ENCODE results near the gene ME3. TPM values are rescaled to one million over a fixed set of nuclear protein-coding genes. Genes with fewer than 3 reads are reported as not detected.

ME3 gene
- total and polyA plus RNA-seq, 2 donors (not counting 1 experiment from before 2014, with no cell fraction given), result 1.3 TPM; not detected in 1

DNA sequence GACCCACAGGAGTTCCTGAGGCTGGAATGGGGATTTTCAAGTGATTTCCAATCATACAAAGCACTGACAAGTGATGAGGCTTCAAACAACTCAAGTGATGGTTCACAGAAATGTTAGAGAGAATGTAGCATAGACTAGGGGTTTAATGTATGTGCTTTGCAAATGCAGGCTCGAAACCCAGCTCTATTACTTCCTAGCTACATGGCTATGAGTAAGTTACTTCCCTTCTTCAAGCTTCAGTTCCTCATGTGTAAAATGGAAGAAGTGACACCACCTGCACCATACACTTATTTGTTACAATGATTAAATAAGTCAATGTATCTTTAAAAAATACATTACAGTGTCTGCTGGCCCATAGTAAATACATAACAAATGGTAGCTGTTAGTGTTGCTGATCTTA lies 158.0 kb downstream of the ME3 start:
- peak overlapping the region; percentile 48 for H3K4me2 ChIP-seq (replicated peaks; ENCODE audit: low read depth, low read length, poor library complexity, severe bottlenecking)
- no CpG with 5 or more reads among the region's 1 CpG for WGBS (ENCODE audit: insufficient coverage)
- H2AFZ ChIP-seq (ENCODE audit: insufficient read depth, low read depth, low read length, poor library complexity, severe bottlenecking), result peak overlapping the region; percentile 22
- H3K9ac ChIP-seq (ENCODE audit: low read length), result peak overlapping the region; percentile 13
- no peaks in the 10 kb centered on the region for H3K36me3 ChIP-seq (replicated peaks in 1 of 2; ENCODE audit: control extremely low read depth in 1 of 2, control insufficient read depth in 1 of 2, extremely low read depth in 1 of 2, insufficient read depth in 2 of 2, low read length in 1 of 2)
- no peaks in the 10 kb centered on the region for H4K20me1 ChIP-seq (ENCODE audit: control insufficient read depth, insufficient read depth, low read length, poor library complexity, severe bottlenecking)
- intact Hi-C loops (cut with micrococcal nuclease), result no loop called here
- H3K27me3 ChIP-seq (replicated peaks in 1 of 4; ENCODE audit: control extremely low read depth in 1 of 4, control insufficient read depth in 3 of 4, insufficient read depth in 4 of 4, low read length in 3 of 4), result no peaks in the 10 kb centered on the region
- H3K27me3 Mint-ChIP-seq, result no peaks in the 10 kb centered on the region
- peak; percentile 69 for ATAC-seq (ENCODE audit: low read depth)
- H3K9me3 ChIP-seq (ENCODE audit: control extremely low read depth in 1 of 3, control insufficient read depth in 2 of 3, insufficient read depth in 1 of 3, low read length in 2 of 3), result peaks cover 0 to 2% (median 0%) of the 10 kb centered on the region in 3 donors
- H3K27ac Mint-ChIP-seq, result peak overlapping the region; percentile 50
- H3K4me3 ChIP-seq (ENCODE audit: control extremely low read depth in 1 of 5, extremely low read depth in 1 of 5, insufficient read depth in 1 of 5, low read depth in 2 of 5, low read length in 4 of 5), result no peak overlapping the region
- ChIA-PET CTCF (no interaction called here), POLR2A (no interaction called here)
- DNase-seq, result peak; percentile 44
- H3K27ac ChIP-seq (ENCODE audit: low read length in 2 of 2), result peak overlapping the region in 1 of 2 donors; percentile 62
- no peaks in the 10 kb centered on the region for H3K79me2 ChIP-seq (ENCODE audit: control insufficient read depth, insufficient read depth, low read length)
- TF ChIP-seq, protein P1, sequence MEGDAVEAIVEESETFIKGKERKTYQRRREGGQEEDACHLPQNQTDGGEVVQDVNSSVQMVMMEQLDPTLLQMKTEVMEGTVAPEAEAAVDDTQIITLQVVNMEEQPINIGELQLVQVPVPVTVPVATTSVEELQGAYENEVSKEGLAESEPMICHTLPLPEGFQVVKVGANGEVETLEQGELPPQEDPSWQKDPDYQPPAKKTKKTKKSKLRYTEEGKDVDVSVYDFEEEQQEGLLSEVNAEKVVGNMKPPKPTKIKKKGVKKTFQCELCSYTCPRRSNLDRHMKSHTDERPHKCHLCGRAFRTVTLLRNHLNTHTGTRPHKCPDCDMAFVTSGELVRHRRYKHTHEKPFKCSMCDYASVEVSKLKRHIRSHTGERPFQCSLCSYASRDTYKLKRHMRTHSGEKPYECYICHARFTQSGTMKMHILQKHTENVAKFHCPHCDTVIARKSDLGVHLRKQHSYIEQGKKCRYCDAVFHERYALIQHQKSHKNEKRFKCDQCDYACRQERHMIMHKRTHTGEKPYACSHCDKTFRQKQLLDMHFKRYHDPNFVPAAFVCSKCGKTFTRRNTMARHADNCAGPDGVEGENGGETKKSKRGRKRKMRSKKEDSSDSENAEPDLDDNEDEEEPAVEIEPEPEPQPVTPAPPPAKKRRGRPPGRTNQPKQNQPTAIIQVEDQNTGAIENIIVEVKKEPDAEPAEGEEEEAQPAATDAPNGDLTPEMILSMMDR (IDR thresholded peaks at IDR 0.05), result no peak
- TF ChIP-seq EZH2 (IDR thresholded peaks at IDR 0.05; ENCODE audit: borderline replicate concordance, insufficient read depth, low read depth, low read length, poor library complexity, severe bottlenecking), result no peak
- peaks cover 17 to 19% of the 10 kb centered on the region in 2 donors for H3K4me1 ChIP-seq (ENCODE audit: control insufficient read depth in 2 of 2, insufficient read depth in 2 of 2, low read length in 2 of 2)
- H3K4me1 Mint-ChIP-seq, result peaks cover 17% of the 10 kb centered on the region
- H3K4me3 Mint-ChIP-seq, result peak overlapping the region; percentile 26
- no peaks in the 10 kb centered on the region for H3K9me3 Mint-ChIP-seq (ENCODE audit: insufficient read depth)

DNA sequence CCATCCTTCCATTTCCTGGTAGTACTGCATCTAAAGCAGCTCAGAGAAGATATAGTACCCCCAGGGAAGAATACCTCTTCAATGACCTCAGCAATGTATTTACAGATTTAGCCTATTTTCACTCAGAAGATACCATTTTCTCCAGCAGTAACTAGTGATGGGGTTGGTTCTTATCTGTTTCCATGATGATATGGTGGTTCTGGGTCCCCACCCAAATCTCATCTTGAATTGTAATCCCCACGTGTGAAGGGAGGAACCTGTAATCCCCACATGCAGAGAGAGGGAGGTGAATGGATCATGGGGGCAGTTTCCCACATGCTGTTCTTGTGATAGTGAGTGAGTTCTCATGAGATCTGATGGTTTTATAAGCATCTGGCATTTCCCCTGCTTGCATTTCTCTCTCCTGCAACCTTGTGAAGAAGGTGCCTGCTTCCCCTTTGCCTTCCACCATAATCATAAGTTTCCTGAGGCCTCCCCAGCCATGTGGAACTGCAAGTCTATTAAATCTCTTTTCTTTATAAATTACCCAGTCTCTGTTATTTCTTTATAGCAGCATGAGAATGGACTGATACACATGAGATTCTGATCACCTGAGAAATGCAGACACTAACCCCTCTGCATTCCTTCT lies 158.6 kb downstream of the ME3 start:
- H3K27me3 ChIP-seq (replicated peaks in 1 of 4; ENCODE audit: control extremely low read depth in 1 of 4, control insufficient read depth in 3 of 4, insufficient read depth in 4 of 4, low read length in 3 of 4), result no peaks in the 10 kb centered on the region
- H3K79me2 ChIP-seq (ENCODE audit: control insufficient read depth, insufficient read depth, low read length), result no peaks in the 10 kb centered on the region
- DNase-seq (no peak), ATAC-seq (ENCODE audit: low read depth) (no peak)
- H3K4me1 ChIP-seq (ENCODE audit: control insufficient read depth in 2 of 2, insufficient read depth in 2 of 2, low read length in 2 of 2), result peaks cover 17 to 19% of the 10 kb centered on the region in 2 donors
- no peaks in the 10 kb centered on the region for H4K20me1 ChIP-seq (ENCODE audit: control insufficient read depth, insufficient read depth, low read length, poor library complexity, severe bottlenecking)
- intact Hi-C loops (cut with micrococcal nuclease), result no loop called here
- H3K9ac ChIP-seq (ENCODE audit: low read length), result peak overlapping the region; percentile 13
- CTCF ChIA-PET, result no interaction called here
- peaks cover 17% of the 10 kb centered on the region for H3K4me1 Mint-ChIP-seq
- H3K4me3 ChIP-seq (ENCODE audit: control extremely low read depth in 1 of 5, extremely low read depth in 1 of 5, insufficient read depth in 1 of 5, low read depth in 2 of 5, low read length in 4 of 5), result no peak overlapping the region
- H3K9me3 ChIP-seq (ENCODE audit: control extremely low read depth in 1 of 3, control insufficient read depth in 2 of 3, insufficient read depth in 1 of 3, low read length in 2 of 3), result peaks cover 0 to 2% (median 0%) of the 10 kb centered on the region in 3 donors
- no peaks in the 10 kb centered on the region for H3K36me3 ChIP-seq (replicated peaks in 1 of 2; ENCODE audit: control extremely low read depth in 1 of 2, control insufficient read depth in 1 of 2, extremely low read depth in 1 of 2, insufficient read depth in 2 of 2, low read length in 1 of 2)
- peak overlapping the region; percentile 22 for H2AFZ ChIP-seq (ENCODE audit: insufficient read depth, low read depth, low read length, poor library complexity, severe bottlenecking)
- H3K27ac ChIP-seq (ENCODE audit: low read length in 2 of 2), result peak overlapping the region in 1 of 2 donors; percentile 62
- peak overlapping the region; percentile 42 for H3K27ac Mint-ChIP-seq
- POLR2A ChIA-PET, result no interaction called here
- H3K4me3 Mint-ChIP-seq, result no peak overlapping the region
- no peaks in the 10 kb centered on the region for H3K27me3 Mint-ChIP-seq
- WGBS (ENCODE audit: insufficient coverage), result no CpG with 5 or more reads among the region's 1 CpG
- peak overlapping the region; percentile 48 for H3K4me2 ChIP-seq (replicated peaks; ENCODE audit: low read depth, low read length, poor library complexity, severe bottlenecking)
- H3K9me3 Mint-ChIP-seq (ENCODE audit: insufficient read depth), result no peaks in the 10 kb centered on the region
- no peak for TF ChIP-seq EZH2 (IDR thresholded peaks at IDR 0.05; ENCODE audit: borderline replicate concordance, insufficient read depth, low read depth, low read length, poor library complexity, severe bottlenecking)
- TF ChIP-seq, protein P1 (IDR thresholded peaks at IDR 0.05), result no peak
